NB4 (cell line): Measurements from ENCODE around the gene TUT1.
"Not testable (repeated sequence)": the region's sequence is repeated elsewhere in the genome, so short reads cannot be mapped to it uniquely, and the experiment has no call there.

Source experiments
- DNase-seq: peaks from one replicate; pipeline ENCODE4 v3.0.0; 2010; ENCODE audit warnings: low read depth
- H3K4me3 ChIP-seq: one replicate; pipeline ENCODE4 v1.5.1; 2011; ENCODE audit warnings: mild to moderate bottlenecking, low read depth, low read length, moderate library complexity
- CTCF ChIP-seq: IDR thresholded peaks from one replicate; pipeline ENCODE4 v1.5.1; 2012; ENCODE audit warnings: low read depth, low read length
- MAX ChIP-seq: IDR thresholded peaks from 2 replicates; pipeline ENCODE4 v1.6.1; 2011; ENCODE audit warnings: low read depth, low read length
- MYC ChIP-seq: IDR thresholded peaks from 2 replicates; pipeline ENCODE4 v1.6.1; 2011; ENCODE audit warnings: low read depth, low read length
- POLR2A ChIP-seq: IDR thresholded peaks from 2 replicates; pipeline ENCODE4 v1.6.1; 2011; ENCODE audit warnings: mild to moderate bottlenecking; ENCODE audit not compliant: insufficient read length; ENCODE audit errors: extremely low read depth

TUT1 gene

GRCh38 chr11:62621027-62621566 lies 29.8 kb upstream of the TUT1 start:
- H3K4me3 ChIP-seq: peak overlapping the region; percentile 98
- DNase-seq: no peak
- TF ChIP-seq MYC: no peak
- no peak for TF ChIP-seq MAX
- TF ChIP-seq CTCF: no peak
- TF ChIP-seq POLR2A: no peak

- not testable (repeated sequence) for DNase-seq, H3K4me3 ChIP-seq
These were observed 25.6 kb upstream of the TUT1 start for GRCh38 chr11:62616957-62617356.

- no peak for DNase-seq
- TF ChIP-seq MAX: no peak
- no peak overlapping the region for H3K4me3 ChIP-seq
These were observed 24.2 kb upstream of the TUT1 start for GRCh38 chr11:62615521-62615920.

GRCh38 chr11:62614275-62614674 lies 23.0 kb upstream of the TUT1 start:
- DNase-seq: no peak
- no peak overlapping the region for H3K4me3 ChIP-seq
- TF ChIP-seq MYC (no peak), MAX (no peak), POLR2A (no peak), CTCF (no peak)

- no peak for DNase-seq
- TF ChIP-seq MYC (no peak), CTCF (no peak), MAX (no peak), POLR2A (no peak)
- no peak overlapping the region for H3K4me3 ChIP-seq
These were observed 22.0 kb upstream of the TUT1 start for GRCh38 chr11:62613291-62613778.

- DNase-seq: peak; percentile 93
- H3K4me3 ChIP-seq: peak within 1 kb of the TSS; percentile 85
- TF ChIP-seq CTCF (peak; percentile 86), MYC (no peak; the same call in 1 of the 2 replicates), POLR2A (no peak), MAX (no peak)
These were observed 21.3 kb upstream of the TUT1 start, which contains the start of the genes EML3 and ROM1 for GRCh38 chr11:62612366-62613290. EML3 (minus strand) TSS chr11:62612775; CDS start chr11:62612457, 318 bp downstream. ROM1 (plus strand) TSS chr11:62613257; CDS start chr11:62613282, 25 bp downstream.
